Duodenal mucosa (tissue), 2 donors: ENCODE data around the gene DHRS12.

Source experiments
- H3K27ac ChIP-seq: one replicate; pipeline ENCODE4 v1.7.0; 2013; ENCODE audit warnings: low read depth, low read length
- H3K27me3 ChIP-seq, 2 donors: one replicate each; pipeline ENCODE4 v1.7.0; 2013; ENCODE audit warnings: low read length in 2 of 2, control low read depth in 1 of 2; ENCODE audit not compliant: insufficient read depth in 2 of 2, control insufficient read depth in 1 of 2
- H3K36me3 ChIP-seq, 2 donors: one replicate each; pipeline ENCODE4 v1.7.0; 2013; ENCODE audit warnings: low read length in 2 of 2, control low read depth in 1 of 2; ENCODE audit not compliant: insufficient read depth in 2 of 2, control insufficient read depth in 1 of 2
- H3K4me1 ChIP-seq, 2 donors: one replicate each; pipeline ENCODE4 v1.7.0; 2013; ENCODE audit warnings: low read length in 2 of 2, control low read depth in 1 of 2; ENCODE audit not compliant: insufficient read depth in 2 of 2, control insufficient read depth in 1 of 2
- H3K4me3 ChIP-seq, 2 donors: one replicate each; pipeline ENCODE4 v1.7.0; 2013; ENCODE audit warnings: low read length in 2 of 2, low read depth in 1 of 2
- H3K9ac ChIP-seq, 2 donors: one replicate each; pipeline ENCODE4 v1.7.0; 2013; ENCODE audit warnings: low read length in 2 of 2, low read depth in 1 of 2
- H3K9me3 ChIP-seq, 2 donors: one replicate each; pipeline ENCODE4 v1.7.0; 2013; ENCODE audit warnings: low read length in 2 of 2, control low read depth in 1 of 2; ENCODE audit not compliant: control insufficient read depth in 1 of 2

The DHRS12 gene

DNA sequence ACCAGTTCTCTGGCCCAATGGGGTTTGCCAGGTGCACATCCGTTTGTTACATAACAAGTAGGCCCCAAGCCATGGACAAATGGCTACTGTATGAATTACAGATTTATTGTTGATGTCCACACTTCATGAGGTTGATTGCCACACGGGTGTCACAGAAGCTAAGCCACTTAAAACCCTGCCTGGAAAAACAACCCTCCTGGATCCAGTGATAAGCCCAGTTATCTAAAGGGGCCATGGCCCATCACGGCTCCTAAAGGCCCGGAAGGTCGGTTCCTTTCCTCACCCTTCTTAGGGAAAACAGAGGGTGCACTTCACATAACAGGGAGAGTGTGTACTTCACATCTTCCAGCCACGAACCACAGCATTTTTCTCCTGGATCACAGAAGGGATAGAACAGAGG lies 37.0 kb upstream of the DHRS12 start:
- H3K9me3 ChIP-seq: no peaks in the 10 kb centered on the region
- no peak overlapping the region for H3K27ac ChIP-seq
- no peak overlapping the region for H3K4me3 ChIP-seq
- no peak overlapping the region for H3K9ac ChIP-seq
- H3K4me1 ChIP-seq: peaks cover 8 to 17% of the 10 kb centered on the region in 2 donors
- no peaks in the 10 kb centered on the region for H3K36me3 ChIP-seq
- peaks cover 0 to 7% of the 10 kb centered on the region in 2 donors for H3K27me3 ChIP-seq

DNA sequence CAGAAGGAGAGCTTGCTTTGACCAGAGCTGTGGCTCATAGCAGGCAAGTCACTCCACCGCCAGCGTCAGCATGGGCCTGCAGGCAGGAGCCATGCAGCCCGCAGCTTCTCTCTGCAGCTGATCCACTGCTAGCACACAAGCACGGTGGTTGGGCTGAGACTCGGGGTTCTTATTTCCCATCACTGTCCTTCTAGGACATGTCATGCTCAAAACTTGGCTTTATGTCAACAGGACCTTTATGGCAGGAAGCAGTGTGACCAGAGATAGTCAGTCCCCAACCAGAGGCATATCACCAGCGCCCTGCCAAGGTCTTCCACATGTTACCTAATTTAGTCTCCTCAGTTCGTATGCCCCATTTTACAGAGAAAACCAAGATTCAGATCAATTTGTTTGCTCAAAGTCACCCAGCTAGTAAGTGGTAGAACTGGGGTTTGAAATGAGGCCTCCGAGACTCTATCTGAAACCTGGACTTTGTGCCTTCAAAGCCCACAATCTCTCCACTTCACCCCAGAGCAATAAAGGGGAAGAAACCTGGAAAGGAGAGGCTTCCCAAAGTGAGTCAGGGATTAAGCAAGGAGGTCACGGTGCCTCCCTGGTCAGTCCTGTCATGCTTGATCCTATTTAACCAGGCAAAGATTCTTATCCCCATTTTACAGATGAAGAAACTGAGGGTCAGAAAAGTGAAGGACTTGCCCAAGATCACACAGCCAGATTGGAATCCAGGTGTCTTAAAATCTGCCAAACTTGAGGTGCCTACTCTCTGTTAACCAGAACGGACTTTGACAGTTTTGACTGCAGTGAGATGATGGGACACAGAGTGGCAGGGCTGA lies 36.0 kb upstream of the DHRS12 start:
- H3K27ac ChIP-seq: no peak overlapping the region
- no peak overlapping the region for H3K9ac ChIP-seq
- peaks cover 0 to 8% of the 10 kb centered on the region in 2 donors for H3K4me1 ChIP-seq

DNA sequence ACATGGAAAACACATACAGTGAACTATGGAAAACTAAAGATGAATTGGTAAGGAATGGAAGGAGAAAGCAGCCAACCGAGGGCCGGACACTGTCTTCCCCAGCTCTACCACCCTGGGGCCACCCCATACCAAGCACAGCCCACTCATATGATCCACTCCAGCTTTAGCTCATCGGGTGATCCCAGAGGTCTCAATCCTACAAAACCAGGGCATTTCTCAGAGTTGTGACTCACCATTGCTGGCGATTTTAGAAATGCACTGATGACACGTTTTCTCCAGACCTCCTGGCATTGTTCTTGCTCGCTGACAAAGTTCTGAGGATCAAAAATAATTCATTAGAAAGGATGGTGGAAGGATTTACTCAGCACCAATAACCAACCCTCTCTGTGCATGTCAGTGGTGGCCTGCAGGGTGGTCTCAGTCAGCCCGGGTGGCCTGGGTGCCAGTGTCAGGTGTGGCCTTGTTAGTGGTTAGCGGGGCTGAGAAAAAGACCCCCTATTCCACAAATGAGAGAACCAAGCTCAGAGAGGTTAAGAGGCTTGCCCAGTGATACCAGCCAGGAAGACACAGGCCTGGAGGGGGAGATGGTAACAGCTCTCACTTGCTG lies 34.4 kb upstream of the DHRS12 start:
- H3K4me1 ChIP-seq: peaks cover 0 to 4% of the 10 kb centered on the region in 2 donors
- H3K27ac ChIP-seq: no peak overlapping the region
- H3K36me3 ChIP-seq: no peaks in the 10 kb centered on the region
- H3K27me3 ChIP-seq: no peaks in the 10 kb centered on the region
- no peak overlapping the region for H3K9ac ChIP-seq
- H3K9me3 ChIP-seq: no peaks in the 10 kb centered on the region
- H3K4me3 ChIP-seq: no peak overlapping the region

More for the DNA sequence above, 36.0 kb upstream of the DHRS12 start:
- no peak overlapping the region for H3K4me3 ChIP-seq
- peaks cover 0 to 7% of the 10 kb centered on the region in 2 donors for H3K27me3 ChIP-seq
- H3K9me3 ChIP-seq: no peaks in the 10 kb centered on the region
- H3K36me3 ChIP-seq: no peaks in the 10 kb centered on the region

DNA sequence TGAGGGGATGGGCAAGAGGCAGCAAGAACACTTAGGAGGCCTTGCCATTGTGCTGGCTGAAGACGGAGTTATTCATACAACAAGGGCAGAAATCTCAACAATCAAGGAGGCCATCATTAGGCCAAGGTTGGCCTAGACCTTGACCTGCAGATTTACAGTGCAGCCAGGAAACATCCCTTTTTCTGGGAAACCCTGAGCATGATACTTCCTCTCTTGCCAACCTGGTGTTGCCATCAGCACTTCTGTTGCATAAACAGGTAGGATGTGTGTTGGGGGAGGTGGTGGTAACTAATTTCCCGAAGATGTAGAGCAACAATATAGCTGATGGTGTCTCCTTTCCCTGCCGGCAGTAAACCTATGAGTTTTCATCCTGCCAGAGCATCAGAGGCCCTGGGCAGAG lies 33.1 kb upstream of the DHRS12 start:
- Histone ChIP-seq H3K36me3 (no peaks in the 10 kb centered on the region), H3K4me3 (no peak overlapping the region), H3K4me1 (peaks cover 0 to 7% of the 10 kb centered on the region in 2 donors), H3K9me3 (no peaks in the 10 kb centered on the region), H3K9ac (no peak overlapping the region), H3K27ac (no peak overlapping the region), H3K27me3 (no peaks in the 10 kb centered on the region)

DNA sequence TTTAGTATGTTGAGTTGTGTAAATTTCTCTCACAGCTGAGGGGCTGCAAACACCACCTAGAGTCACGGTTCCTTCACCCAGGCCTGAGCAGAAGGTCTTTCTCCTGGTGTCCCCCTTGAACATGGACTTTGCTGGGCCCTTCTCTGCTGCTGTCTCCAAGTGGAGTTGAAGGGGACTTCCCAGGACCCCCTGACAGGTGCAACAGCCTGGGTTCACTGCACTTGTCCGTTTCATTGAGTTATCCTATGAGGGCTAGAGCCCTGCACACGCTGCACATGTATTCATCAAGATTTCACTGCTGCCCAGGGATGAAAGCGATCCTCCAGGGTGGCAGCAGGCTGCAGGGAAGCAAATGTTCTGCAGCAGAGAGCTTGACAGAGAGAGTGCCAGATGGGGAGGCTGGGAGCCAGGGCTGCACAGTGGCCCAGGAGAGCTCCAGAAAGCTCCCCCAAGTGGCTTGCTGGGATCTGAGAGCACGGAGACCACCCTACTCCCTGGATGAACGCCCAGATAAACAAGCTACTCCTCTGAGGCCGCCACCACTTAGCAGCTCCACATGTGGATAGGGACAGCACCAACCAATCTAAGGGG lies 30.7 kb upstream of the DHRS12 start:
- H3K9me3 ChIP-seq: no peaks in the 10 kb centered on the region
- peaks cover 0 to 5% of the 10 kb centered on the region in 2 donors for H3K4me1 ChIP-seq
- H3K9ac ChIP-seq: no peak overlapping the region
- no peak overlapping the region for H3K4me3 ChIP-seq
- no peak overlapping the region for H3K27ac ChIP-seq
- no peaks in the 10 kb centered on the region for H3K36me3 ChIP-seq
- no peaks in the 10 kb centered on the region for H3K27me3 ChIP-seq

DNA sequence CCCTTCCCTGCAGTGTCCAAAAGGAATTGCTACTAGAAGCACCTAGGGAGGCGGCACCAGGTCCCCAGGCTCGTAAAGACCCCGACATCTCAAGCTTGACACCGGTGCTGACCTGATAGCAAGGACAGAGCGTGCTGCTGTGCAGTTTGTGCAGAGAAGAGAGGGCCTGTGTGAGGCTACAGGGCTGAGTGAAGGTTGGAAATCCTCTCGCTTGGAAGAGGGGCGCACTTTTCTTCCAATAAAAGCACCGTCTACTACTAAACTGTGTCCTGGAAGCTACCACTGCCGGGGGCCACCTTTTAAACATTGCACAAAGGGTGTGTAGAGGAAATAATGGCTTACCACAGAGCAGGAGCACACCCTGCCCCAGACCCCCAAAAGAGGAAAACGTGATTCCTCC lies 30.0 kb upstream of the DHRS12 start:
- peaks cover 0 to 5% of the 10 kb centered on the region in 2 donors for H3K4me1 ChIP-seq
- H3K4me3 ChIP-seq: no peak overlapping the region
- no peaks in the 10 kb centered on the region for H3K9me3 ChIP-seq
- no peaks in the 10 kb centered on the region for H3K36me3 ChIP-seq
- H3K27ac ChIP-seq: no peak overlapping the region
- no peak overlapping the region for H3K9ac ChIP-seq
- no peaks in the 10 kb centered on the region for H3K27me3 ChIP-seq

DNA sequence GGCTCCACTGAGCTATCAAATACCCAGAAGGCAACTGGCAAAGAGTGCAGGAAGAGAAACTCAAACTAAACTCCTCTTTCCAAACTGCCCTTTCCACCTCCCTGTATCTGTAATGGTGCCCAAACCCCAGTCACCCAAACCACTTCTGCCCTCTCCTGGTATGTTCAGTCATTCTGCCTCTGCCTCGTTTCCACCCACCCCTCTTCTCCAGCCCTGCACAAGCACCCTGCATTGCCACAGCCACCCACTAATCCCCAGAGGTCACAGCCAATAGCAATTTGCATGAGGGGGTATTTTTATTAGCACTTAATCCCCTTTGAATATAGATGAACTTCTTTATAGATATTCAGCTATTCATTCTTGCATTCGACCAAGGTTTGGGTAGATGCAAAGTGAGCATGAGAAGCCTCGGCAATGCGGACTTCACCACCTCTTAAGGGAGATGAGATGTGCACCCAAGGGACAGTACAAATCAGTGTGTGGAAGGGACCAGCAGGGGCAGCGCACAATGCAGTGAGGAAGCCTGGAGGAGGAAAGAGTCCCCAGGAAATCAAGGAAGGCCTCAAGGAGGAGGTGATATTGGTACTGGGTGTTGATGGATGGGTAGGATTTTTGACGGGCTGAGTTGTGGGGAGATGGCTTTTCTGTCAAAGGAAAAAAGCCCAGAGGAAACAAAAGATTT lies 28.6 kb upstream of the DHRS12 start:
- no peak overlapping the region for H3K27ac ChIP-seq
- H3K4me1 ChIP-seq: peaks cover 0 to 5% of the 10 kb centered on the region in 2 donors
- H3K9me3 ChIP-seq: no peaks in the 10 kb centered on the region
- no peak overlapping the region for H3K4me3 ChIP-seq
- no peaks in the 10 kb centered on the region for H3K27me3 ChIP-seq
- no peaks in the 10 kb centered on the region for H3K36me3 ChIP-seq
- no peak overlapping the region for H3K9ac ChIP-seq

DNA sequence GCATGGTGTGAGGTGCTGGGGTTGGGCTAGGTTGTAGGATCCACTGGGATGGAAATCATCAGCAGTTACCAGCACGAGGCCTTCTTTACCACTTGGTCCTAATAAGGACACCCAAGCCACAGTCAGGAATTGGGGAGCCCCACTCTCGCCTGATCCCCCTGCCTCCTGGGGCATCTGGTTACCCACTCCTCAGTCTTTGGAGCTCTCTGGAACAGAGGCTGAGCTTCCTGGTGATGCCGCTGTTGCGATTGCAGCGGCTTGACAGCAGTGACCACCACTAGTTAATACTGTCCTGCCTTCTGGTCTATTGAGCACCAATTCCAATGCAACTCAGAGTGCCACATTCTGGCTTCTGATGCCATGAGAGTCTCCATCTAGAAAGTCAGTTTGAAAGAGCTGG lies 27.6 kb upstream of the DHRS12 start:
- H3K4me1 ChIP-seq: peaks cover 0 to 11% of the 10 kb centered on the region in 2 donors
- no peaks in the 10 kb centered on the region for H3K27me3 ChIP-seq
- H3K9ac ChIP-seq: no peak overlapping the region
- H3K9me3 ChIP-seq: no peaks in the 10 kb centered on the region
- no peaks in the 10 kb centered on the region for H3K36me3 ChIP-seq
- no peak overlapping the region for H3K4me3 ChIP-seq
- H3K27ac ChIP-seq: no peak overlapping the region

DNA sequence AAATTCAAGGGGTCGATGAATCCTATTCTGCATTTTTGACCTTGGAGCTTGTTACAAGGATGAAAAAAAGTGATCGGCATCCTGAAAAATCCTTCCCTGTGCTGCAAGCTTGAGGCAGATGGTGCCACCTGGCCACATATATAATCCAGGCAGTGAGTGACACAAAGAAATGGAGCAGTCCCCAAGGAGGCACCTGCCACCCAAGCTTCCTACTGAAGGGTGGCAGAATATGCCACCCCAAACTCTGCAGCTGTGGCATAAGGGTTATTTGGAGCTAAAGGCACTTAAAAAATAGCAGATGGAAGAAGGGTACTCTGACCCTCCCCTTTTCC lies 25.6 kb upstream of the DHRS12 start:
- Histone ChIP-seq H3K4me3 (no peak overlapping the region), H3K4me1 (peaks cover 0 to 15% of the 10 kb centered on the region in 2 donors), H3K27me3 (no peaks in the 10 kb centered on the region), H3K9me3 (no peaks in the 10 kb centered on the region), H3K36me3 (no peaks in the 10 kb centered on the region), H3K27ac (no peak overlapping the region), H3K9ac (no peak overlapping the region)
